Fibroblast of peridontal ligament (primary cell): ENCODE data around the gene ADAMTS3.

ENCODE experiments used
- DNase-seq: peaks from one replicate; pipeline ENCODE4 v3.0.0-alpha.2; 2010; ENCODE audit errors: extremely low read depth

The ADAMTS3 gene

DNA sequence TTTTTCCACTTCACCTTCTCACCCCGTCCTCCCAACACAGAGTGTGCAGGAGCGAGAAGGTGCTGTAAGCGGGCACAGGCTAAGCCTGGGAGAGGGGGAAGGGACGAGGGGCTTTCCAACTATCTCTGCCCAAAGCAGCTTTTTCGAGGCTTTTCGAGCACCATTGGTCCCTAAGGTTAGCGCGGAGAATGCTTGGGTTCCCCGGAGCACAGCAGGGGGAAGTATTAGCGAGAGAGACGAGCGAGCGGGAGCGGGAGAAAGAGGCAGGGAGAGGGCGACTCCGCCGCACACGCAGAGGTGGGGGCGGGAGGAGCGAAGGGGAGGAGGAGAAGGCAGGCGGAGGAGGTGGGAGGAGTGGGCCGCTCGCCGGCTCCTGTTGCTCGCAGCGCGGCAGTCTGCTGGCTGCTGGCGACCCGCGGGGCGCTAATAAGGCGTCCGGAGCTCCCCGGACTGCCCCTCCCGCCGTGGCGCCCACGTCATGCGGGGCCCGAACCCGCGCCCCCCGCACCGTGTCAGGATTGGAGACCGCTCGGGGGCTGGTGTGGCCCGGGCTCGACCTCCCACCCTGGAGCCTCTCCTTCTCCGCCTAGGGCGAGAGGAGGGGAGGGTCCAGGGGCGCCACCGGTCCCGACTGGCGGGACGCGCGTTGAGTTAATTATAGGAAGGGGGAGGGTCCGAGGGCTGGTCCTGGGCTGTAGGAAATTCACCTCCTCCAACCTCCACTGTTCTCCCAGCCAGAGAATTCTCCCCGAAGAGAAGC, at the start of gene ADAMTS3:
Gene ADAMTS3, minus strand, starts transcription at position 263 of the 760 bp plus-strand sequence. CDS start 459 bp downstream, outside the sequence.
- peak; percentile 19 for DNase-seq

DNA sequence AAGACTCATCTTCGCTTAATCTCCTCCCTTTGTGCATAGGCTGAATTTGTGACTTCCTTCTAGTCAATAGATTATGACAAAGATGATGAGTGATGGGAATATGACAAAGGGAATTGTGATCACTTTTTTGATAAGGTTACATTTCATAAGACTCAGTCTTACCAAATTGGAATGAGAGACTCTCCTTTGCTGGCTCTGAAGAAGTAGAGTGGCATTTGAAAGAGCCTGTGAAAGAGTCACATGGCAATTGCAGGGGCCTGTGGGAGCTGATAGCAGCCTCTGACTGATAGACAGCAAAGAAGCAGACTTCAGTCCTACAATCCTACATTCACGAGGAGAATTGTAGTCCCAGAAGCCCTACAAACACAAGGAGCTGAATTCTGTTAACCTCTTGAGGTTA, 44.9 kb upstream of the ADAMTS3 start:
- DNase-seq = no peak

DNA sequence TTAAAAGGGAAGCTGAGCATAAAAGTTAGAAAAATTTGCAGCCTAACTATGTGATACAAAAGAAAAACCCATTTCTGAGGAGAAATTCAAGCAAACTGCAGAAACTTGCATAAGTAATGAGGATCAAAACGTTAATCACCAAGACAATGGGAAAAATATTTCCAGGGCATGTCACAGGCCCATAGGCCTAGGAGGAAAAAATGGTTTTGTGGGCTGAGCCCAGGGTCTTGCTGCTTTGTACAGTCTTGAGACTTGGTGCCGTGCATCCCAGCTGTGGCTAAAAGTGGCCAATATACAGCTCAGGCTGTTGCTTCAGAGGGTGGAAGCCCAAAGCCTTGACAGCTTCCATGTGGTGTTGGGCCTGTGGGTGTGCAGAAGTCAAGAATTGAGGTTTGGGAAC, 37.7 kb upstream of the ADAMTS3 start:
- no peak for DNase-seq

DNA sequence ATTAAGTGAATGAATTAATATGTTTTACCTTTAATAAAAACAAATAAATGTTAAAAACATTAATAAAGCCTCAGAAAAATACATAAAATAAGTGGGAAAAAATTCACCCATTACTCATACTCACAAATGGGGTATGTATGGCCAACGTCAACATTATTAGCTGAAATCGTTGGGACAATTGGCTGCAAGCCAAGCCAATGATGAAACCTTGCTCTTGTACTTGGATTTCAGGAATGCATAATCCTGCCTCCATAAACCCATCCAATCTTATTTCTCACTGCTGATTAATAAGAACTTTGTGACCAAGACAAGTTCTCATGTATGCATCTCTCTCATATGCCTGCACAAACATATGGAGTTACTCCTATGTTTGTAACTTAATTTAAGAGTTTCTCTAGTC, 35.3 kb upstream of the ADAMTS3 start:
- no peak for DNase-seq

DNA sequence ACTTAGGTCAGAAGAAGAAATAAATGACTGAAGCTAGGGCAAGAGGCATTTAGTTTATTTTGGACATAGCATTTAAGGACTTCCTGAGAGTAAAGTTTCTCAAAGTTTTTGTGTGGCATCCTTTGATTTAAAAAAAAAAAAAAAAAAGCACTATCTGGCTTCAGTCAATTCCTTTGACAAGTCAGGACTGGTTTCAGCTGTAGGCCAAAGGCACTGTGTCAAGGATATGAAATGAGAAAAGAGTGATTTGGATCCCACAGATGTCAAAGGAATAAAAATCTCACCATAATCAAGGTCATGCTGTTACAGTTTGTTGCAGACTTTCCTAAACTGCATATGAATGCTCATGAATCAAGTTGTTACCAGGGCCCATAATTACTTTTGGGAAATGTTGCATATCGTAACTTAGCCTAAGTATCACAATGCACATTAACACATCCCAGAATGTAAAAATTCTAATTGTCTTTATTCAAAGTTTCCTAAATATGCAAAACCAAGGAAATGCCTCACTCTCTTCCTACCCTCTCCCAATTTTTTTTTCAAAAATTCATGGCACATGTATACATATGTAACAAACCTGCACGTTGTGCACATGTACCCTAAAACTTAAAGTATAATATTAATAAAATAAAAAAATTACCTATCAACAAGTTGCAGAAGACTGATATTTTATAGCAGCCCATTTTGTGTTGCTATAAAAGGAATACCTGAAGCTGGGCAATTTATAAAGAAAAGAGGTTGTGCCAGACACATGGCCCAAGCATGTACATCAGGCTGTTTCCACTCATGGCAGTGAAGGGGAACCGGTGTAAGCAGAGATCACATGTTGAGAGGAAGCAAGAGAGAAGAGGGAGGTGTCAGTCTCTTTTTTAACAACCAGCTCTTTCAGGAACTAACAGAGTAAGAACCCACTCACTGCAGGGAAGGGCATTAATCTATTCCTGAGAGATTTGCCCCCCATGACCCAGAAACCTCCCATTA, 33.7 kb upstream of the ADAMTS3 start:
- no peak for DNase-seq

DNA sequence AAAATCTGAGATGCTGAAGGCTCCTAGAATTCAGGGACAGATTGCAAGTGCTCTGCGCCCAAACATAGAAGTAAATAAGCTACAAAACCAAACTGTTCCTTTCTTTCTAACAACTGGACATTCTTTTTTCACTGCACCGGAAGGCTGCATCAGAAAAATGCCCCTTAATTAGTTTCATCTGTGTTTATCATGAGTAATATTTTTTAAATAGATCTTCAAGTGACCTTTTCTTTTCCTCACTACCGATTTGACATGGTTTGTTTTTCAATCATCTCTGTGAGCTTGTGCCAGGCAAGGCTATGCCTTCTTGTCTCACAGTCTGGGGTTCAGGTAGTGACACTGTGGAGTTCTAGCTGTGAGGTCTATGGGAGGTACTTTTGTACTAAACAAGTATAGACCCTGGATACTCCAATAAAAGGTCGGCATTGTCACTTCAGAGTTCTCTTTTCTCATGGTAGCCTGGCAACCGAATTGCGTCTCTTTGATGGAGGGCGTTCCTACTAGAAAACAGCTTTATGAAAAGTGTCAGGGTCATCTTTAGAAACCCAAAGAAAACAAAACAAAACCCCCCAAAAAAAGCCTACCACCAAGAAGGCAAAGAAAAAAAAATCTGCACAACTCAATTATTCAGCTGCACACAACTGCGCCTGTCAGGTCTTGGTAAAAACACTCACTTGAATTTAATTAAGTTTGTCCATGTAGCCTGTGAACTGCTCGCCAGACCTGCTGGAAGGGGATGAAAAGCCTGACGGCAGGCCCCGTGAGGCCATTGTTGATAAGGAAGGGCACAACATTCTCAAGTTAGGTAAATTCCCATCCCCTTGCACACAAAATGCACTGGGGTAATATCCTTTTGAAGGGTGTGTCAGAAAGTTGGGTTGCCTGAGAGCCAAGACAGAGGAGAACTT, 22.8 kb upstream of the ADAMTS3 start:
- peak; percentile 33 for DNase-seq

DNA sequence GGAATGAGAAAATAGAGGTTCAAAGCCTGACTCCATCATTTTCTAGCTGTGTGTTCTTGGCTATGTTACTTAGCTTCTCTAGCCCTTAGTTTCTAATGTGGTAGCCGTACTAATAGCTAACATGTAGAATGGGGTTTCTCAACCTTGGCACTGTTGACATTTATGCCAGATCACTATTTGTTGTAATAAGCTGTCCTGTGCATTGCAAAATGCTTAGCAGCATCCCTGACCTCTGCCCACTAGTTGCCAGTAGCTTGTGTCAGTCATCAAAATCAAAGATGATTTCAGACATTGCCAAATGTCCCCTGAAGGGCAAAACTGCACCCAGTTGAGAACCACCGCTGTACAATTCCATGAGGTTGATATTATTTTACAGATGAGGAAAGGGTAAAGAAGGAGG, 18.3 kb upstream of the ADAMTS3 start:
- no peak for DNase-seq

DNA sequence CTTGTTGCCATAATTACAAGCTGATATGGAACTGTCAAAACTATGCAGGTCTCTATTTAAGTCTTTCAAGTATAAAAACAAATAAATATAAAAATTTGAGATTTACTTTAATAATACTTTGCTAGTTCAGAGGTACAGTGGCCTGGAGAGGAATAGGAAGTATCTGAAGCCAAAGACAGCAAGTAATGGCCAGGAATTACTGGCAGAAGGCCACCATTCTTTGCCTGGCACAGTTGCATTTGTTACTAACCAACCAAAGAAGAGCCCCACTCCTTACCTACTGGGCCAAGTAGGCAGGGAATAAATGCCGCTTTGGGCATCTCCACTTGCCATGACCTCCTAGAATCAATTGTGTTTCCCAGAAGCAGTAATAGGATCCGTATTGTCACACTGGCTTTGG, 13.8 kb upstream of the ADAMTS3 start:
- DNase-seq = no peak

DNA sequence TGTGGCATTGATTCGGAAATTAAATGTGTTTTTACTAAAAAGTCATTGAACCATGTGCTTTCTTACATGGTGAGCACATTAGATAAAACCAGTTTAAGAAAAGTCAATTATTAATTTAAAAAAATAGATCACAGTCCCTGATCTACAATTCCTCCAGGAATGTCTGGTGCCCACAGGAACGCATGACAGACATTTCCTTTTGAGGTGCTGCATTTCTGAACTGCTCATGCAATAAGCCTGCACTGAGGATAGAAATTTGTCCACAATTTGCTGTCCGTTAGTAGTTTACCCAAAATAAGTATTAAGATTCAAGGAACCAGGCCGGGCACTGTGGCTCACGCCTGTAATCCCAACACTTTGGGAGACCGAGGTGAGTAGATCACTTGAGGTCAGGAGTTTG, 8.2 kb upstream of the ADAMTS3 start:
- DNase-seq = no peak

DNA sequence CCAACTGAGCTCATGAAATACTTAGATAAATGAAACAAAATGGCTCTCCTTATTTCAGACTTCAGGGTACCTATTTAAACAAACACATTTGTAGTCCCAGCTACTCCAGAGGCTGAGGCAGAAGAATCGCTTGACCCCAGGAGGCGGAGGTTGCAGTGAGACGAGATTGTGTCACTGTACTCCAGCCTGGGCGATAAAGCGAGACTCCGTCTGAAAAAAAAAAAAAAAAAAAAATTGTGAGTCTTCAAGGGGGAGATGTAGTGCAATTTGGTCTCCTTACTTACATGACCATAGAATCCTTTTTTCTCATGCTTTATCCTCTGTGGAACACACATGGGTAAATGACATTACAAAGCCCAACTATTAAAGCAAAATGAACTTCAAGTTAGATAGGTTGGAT, 2.3 kb upstream of the ADAMTS3 start:
- DNase-seq = no peak

DNA sequence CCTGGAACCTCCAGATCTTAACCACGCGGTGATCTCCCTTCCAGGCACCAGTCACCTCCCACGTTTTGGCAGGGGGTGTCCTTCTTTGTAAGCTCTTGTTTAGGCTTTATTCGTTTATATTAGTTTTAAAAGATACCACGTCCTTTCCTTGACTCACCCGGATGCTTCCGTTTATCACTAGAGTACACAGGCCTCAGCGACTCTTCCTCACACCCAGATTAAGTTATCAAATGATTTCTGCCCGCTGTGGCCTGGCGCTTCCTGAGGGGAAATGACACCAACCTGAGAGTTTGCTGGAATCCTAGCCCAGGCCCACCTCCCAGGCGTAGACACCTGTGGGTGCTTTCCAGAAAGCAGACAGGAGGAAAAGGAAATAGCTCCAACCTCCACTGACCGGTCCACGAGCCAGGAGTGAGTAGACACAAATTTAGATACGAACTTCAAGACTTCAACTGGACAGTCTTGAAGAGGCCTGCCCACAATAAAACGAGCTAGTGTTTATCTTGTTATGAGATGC, 756 bp upstream of the ADAMTS3 start:
- no peak for DNase-seq

DNA sequence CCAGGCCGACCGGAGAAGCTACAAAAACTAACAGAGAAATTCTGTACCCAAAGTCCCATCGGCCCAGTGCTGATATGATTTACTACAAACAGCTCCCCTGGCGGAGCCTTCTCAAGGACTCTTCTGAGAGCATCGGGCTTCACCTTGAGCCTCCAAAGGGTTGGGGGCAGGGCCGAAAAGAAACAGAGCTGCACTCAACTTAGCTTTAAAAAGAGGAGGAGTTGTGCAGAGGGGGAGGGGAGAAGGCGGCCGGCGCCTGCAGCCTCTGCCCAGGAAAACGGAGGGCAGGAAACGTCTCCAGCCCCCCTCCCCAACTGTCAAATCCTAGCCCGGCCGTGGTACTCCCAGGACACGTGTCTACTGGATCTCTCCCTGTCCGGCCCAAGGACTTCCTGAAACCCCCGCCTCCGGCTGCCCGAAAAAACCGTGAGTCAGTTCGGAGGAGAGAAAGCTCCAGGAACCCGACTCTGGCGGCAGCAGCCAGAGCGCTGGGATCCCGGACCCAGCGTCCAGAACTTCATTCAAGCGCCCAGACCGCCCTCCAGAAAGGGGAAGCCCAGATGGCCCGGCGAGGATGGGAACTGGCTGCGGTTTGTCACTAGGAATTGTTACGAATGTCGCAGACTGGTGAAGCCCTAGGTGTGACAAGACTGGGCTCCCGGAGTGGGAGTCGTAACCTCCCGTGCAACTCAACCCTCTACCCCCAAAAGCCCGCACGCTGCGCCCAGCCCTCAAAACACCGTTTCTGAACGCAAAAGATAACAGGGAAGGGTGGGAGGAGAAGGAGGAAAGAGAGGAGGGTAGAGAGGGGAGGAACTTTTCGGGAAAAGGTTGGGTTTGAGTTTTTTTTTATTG, 973 bp downstream of the ADAMTS3 start:
- peak; percentile 65 for DNase-seq

DNA sequence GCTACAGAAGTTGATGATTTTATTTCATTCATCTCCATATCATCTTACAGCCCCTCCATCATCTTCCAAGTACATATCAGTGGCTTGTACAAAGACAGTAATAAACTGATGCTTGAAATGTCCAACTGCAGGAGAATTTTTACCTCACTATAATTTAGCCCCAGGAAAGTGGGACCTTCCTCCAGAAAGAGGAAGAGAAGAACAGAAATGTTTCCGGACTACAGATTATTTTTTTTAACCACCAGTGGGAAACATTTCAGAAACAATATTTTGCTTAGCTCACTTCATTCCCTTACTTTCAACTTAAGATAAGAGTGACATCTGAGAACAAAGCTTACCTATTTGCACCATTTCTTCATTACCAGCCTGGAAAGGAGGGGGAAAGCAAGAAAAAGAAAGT, 2.0 kb downstream of the ADAMTS3 start:
- no peak for DNase-seq

DNA sequence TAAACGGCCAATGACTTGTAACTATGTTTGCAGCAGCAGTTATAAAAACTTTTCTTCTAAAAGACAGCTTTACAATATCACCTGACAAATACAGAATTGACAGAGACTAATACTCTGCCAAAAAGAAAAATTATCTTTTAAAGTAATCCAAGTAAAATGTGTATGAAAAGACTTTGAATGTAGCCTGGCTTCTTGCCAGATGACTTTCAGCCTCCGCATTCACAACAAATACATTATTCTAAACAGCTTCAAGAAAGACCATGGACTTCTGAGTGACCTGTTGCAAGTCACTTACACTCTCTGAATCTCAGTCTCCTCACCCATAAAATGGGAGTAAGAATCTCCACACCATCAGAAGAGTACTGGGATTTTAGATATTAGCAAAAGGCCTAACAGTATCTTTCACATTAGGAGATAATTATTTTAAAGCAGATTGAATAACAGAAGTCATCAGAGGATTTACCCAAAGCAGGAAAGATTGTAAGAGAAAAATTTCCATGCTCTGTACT, 2.5 kb downstream of the ADAMTS3 start:
- no peak for DNase-seq

DNA sequence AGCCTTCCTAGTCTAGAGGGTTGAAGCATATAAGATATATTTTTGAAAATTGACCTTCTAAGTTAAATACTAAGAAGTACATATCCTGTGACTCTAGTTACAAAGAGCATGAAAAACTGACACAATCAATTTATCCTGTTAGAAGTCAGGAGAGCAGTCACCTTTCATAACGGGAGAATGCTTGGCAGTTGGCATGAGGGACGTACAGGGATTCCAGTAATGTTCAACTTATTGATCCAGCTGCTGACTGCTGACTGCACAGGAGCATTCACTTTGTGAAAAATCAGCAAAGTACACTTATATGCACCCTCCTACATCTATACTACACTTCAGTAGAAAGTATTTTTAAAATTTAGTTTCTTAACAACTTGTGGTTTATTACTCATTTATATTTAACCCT, 4.2 kb downstream of the ADAMTS3 start:
- no peak for DNase-seq

DNA sequence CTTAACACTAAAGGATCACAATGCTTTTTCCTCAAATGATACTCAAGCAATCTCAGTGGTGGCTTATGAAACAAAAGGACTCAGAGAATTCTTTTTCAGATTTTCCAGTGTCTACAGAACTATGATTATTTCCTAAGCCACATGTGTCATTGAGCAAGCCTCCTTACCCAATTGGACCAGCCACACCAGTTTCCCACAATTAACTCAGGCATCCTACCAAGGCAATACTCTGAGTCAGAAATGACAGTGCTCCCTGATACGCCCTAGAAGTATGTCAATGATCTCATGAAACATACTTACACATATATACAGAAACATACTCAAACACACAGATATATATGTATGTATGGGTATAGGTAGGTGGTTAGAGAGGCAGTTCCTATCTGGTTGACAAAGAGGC, 4.8 kb downstream of the ADAMTS3 start:
- peak; percentile 85 for DNase-seq

DNA sequence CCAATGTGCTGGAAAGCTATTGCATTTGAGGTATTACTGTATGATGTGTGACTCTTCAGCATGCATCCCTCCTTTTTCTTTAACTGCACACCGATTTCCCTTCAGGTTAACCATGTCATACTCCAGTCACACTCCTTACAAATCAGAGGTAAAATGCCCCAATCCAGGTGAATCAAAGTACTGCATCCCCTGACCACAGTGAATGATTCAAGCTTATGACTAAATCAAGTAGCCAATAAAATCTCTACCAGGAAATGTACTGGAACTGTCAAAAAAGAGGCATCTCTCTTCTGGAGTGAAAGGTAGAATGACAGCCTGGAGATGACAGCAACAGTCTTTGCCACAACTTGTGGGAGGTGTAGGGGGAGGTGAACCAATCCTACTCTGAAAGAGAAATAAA, 10.4 kb downstream of the ADAMTS3 start:
- no peak for DNase-seq

DNA sequence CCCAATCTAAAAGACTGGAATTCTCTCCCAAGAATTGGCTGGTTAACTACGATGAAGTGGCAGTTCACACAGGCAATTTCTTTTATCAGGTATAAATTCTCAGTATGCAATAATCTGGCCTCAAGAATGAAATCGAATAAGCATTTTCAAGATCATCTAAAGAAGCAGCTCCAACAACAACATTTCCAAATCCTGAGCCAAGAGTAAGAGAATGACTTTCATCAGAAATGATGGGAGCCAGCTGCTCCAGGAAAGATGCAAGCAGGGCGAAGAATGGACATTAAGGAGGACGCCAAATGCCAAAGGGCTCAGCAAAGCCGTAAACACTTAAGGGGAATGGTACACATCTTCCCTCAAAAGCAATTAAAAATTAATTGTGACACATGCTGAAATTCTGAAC, 12.0 kb downstream of the ADAMTS3 start:
- DNase-seq = no peak

DNA sequence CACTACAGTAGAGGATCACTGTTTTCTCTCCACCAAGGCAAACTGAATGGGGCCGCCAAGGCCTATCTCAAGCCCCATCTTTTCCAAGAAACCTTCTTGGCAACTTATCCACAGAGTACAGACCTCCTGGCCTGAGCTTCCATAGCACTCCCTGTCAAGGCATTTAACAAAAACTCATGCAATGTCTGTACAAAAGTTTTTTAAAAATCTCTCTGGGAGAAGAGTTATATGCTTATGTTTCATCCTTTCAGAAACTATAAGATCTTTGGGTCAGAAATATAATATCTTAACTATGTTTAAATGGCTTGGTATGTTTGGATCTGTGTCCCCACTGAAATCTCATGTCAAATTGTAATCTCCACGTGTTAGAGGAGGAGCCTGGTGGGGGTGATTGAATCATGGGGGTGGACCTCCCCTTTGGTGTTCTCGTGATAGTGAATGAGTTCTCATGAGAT, 13.6 kb downstream of the ADAMTS3 start:
- DNase-seq = no peak
